Kidney capillary endothelial cell (primary cell): ENCODE results near the gene CTNNBL1.
"Not testable (repeated sequence)": the region's sequence is repeated elsewhere in the genome, so short reads cannot be mapped to it uniquely, and the experiment has no call there.

Experiments
- DNase-seq: peaks from one replicate; pipeline ENCODE4 v3.0.0-alpha.2; 2018; ENCODE audit warnings: low spot score

The CTNNBL1 gene

DNA sequence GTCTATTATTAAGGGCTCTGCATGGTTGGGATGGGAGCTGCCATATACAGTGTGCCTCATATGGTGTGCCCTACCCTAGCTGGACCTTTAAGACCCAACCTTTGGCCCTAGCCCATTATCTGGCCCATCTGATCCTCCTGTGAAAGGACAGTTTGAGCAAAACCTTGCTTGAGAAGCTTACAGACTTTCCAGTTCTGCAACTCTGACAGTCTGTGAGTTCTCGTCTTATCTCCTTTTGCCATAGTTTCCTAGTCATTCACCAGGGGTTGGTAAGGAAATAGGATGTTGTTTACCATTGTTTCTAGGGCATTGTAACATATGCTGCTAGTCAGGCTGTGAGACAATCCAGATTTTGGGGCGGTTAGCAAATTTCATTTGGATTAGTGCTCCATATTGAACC lies 17.2 kb downstream of the CTNNBL1 start:
- no peak for DNase-seq

DNA sequence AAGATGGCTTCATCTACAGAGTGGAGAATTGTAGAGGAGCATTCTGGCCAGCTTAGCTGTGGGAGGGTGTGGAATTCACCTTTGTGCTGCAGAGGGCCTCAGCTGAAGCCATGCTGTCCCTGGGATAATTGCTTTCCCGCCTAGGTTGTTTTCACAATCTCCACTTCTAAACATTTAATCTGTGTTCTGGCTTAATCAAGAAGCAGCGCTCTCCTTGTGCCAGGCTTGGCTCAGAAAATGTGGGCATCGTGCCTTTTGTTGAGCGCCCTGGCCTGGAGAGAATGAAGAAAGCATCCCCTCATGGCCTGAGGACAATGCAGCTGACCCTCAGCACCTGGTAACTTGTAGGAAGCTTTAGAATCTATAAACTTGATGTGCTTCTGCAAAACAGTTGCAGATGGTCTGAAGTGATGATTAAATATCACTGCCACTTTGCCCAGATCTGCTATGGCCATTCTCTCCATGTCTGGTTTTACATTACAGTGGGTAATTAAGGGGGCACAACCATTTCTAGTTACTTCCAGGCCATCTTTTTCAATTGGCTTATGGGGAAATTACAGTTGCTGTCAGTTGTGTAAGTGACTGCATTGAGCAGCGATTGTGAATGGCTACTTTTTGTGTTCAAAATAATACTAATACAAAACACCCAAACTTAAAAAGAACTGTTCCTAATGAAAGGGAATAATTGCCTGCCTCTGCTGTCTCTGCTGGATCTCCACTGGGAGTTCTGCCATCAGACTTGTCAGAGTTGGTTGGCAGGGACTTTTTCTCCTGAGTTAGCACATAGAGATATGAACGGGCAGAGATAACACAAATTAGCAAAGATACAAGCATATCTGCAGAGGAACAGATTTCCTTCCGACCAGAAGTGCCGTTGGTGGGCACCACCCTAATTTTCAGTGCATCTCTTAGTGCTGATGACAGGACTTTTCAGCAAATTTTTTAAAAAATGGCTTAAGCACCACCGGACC lies 18.4 kb downstream of the CTNNBL1 start:
- no peak for DNase-seq

DNA sequence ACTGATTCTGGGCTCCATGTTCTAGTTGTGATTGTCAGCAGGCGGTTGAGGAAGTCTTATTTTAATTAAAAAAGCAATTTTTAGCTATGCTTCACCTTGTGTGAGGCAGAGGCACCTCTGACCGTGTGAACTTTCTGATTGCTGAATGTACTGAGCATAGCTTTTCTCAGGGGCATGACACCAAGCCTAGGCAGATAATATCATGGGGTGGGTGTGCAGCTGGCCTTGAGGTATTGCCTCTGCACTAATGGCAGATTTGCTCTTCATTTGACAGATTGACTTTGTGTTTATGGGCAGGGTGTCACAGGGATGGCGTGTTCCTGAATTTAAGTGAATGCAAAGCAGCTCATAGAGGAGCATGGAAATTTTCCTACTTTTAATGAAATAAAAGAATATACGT lies 19.6 kb downstream of the CTNNBL1 start:
- DNase-seq: no peak

DNA sequence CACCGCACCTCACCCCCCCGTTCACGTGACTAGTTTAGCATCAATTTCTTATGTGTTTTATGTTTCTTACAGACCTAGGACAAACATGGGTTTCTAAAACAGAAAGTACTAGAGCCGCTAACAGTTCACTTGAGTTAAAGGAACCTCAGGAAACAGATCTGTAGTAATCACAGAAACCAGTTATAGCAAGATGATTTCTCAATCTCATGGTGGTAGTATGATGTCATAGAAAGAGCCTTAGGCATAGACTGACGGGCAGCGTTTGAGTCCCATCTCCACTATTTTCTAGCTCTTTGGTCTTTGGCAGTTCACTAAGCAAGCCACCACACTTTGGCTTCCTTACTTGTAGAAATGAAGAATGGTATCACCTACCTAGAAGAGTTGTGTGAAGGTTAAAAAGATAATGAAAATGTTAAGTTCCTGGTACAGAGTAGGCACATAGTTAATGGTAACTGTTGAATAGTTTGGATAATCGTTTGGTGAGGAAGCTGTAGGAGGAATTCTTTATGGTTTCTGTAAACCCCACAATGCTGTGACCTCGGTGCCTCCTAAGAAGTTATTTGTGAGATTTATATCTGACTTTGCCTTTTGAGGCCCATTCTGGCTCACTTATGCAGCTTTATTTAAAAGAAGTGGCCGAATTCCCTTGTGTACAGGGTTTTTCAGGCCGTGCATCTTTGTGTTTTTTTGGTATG lies 21.3 kb downstream of the CTNNBL1 start:
- DNase-seq: no peak

DNA sequence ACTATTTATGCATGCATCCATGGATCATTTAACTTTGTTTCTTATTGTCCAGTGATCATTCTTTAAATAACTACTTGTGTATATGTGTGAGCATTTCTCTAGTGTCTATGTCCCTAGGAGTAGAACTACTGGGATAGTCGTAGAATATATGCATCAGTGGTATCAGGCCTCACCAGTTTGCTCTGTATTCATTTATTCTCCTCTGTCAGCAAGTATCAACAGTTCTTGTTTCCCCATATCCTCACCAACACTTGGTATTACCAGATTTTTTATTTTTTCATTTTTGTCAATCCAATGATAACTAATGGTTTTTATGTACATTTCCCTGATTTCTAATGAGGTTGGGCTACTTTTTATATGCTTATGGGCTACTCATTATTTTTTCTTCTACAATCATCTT lies 27.9 kb downstream of the CTNNBL1 start:
- no peak for DNase-seq

DNA sequence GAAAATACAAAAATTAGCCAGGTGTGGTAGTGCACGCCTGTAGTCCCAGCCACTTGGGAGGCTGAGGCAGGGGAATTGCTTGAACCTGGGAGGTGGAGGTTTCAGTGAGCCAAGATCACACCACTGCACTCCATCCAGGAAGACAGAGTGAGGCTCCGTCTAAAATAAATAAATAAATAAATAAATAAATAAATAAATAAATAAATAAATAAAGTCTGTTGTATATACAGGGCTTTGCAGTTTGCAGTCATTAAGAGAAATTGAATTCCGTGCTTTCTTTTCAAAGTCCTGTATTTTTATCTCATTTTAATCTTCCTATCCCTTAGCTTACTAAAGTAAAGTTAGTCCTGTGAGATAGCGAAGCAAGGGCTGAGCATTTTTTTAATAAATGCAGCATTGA lies 28.5 kb downstream of the CTNNBL1 start:
- DNase-seq: not testable (repeated sequence)

DNA sequence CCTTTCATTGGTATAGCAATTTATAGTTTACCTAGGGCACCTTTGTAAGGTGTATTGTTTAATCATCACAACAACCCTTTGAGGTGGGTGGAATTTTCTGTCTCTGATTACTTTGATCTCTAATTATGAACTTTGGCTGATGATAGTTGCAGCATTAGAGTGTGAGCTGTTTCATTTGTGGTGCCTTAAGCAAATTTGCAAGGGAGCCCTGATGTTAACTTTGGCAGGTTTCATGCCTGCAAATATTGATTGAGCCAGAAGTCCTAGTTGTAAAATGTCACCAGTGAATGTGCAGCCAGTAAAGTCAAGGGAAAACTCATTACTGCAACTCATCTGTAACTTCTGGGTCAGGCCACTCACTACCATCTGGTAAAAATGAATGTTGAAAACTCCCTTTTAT lies 29.8 kb downstream of the CTNNBL1 start:
- no peak for DNase-seq

DNA sequence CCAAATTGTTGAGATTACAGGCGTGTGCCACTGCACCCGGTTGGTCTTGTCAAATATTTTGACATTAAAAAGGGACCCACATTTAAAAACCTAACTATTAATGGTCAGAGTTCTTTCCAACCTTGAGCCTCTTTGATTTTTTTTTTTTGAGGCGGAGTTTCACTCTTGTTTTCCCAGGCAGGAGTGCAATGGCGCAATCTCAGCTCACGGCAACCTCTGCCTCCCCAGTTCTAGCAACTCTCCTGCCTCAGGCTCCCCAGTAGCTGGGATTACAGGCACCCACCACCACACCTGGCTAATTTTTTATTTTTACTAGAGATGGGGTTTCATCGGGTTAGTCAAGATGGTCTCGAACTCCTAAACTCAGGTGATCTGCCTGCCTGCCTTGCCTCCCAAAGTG lies 31.3 kb downstream of the CTNNBL1 start:
- DNase-seq: no peak

DNA sequence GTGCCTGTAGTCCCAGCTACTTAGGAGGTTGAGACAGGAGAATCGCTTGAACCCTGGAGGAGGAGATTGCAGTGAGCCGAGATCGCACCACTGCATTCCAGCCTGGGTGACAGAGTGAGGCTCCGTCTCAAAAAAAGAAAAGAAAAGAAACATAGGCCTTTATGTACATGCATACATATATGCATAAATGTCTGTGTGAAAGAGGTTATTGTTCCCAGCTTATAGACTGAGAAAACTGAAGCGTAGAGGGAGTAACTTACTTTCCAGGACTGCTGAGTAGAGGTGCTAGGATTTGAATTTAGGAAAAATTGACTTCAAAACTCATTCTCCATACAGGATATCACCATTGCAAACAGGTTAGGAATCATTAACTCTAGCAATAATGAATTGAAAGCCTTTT lies 32.0 kb downstream of the CTNNBL1 start:
- no peak for DNase-seq

DNA sequence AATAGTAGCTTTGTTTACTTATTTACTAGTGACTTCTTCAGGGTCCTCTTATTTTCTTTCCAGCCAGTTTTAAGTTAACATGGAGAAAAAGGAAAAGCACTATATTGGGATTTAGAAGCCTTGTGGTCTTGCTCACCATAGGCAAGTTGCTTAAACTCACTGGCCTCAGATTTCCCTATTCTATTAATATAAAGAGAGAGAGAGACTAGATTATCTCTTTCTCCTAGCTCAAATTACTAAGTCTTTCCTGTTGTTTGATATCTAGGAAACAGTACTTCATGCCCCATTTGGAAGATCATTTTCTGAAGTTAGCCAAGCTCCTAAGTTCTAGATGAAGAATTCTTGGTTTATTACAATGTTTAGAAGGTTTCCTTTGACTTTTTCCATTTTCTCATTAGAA lies 32.5 kb downstream of the CTNNBL1 start:
- no peak for DNase-seq

DNA sequence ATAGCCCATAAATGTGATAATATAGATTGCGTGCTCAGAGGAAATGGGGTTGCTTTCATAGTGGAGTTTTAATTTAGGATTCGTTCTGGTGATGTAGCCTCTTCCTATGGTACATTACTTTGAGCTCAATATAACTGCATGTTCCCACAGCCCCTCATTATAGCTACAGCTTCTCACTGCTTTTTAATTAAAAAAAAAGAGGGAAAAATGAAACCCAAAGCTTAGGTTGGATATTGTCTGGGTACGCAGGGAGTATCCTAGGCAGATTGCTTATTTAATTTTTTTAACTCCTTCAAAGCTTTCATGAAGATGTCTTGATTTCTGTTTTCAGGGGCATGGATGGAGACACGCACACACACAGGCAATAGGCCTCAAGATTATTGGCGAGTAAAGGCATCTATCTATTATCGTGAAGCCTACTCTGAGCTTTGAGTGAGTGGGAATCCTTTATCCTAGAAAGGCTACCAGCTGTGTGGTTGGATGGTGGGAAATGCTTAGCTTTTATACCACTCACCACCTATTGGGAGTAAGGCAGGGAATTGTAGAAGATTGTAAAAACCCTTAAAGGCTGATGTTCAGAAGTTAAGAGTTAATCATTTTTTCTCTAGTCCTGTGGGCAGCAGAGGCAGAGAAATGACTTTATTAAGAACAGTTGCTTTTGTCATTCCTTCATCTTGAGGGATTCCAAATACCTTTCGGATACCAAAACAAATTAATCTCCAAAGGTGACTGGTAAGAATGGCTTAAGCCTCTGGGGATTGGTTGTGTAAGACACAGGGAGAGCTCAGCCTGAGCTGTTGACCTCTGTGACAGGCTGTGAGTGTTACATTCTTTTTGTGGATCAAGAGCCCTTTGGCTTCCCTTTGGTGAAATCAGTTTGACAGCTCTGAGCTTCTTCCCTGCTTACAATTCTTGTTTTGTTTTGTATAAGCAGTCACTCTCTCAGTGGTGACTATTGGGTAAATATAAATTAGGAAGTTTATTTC lies 33.4 kb downstream of the CTNNBL1 start:
- DNase-seq: no peak

DNA sequence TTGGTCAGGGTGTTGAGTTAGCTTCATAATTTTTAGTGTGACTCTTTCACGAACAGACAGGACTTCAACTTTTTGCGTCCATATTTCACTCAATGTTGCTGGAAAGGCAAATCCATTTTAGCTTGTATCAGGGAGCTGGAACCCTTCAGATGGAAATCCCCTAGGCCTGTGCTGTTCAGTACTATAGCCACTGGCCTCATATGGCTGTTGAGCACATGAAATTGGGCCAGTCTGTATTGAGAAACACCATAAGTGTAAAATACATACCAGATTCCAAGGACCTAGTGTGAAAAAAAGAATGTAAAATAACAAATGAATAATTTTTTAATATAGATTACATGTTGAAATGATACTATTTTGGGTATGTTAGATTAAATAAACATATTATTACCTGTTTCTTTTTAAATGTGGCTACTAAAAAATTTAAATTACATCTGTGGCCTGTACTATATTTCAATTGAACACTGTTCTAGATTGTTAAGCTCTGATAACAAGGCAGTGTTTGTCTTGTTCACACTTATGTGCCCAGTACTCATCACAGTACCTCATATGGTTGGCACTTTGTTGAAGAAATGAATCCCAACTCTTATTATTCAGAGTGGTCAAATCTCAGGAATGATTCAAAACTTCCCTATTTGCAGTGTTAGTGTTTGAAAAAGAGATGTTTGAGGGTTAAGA lies 34.3 kb downstream of the CTNNBL1 start:
- no peak for DNase-seq

DNA sequence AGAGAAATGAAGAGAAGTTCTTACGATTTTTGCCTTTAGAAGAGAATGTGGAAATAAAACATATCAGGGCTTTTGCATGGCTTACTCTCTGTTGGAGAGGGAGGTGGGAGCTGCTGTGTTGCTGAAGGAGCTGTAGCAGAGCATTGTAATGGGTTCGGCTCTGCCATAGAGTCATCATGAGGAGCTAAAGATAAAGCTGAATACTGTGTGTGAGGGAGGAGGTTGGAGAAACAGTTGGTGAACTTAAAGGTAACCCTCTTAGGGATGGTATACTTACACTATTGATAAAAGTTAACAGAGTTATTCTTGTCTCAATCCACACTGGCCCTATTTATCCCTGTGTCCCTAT lies 34.8 kb downstream of the CTNNBL1 start:
- no peak for DNase-seq

DNA sequence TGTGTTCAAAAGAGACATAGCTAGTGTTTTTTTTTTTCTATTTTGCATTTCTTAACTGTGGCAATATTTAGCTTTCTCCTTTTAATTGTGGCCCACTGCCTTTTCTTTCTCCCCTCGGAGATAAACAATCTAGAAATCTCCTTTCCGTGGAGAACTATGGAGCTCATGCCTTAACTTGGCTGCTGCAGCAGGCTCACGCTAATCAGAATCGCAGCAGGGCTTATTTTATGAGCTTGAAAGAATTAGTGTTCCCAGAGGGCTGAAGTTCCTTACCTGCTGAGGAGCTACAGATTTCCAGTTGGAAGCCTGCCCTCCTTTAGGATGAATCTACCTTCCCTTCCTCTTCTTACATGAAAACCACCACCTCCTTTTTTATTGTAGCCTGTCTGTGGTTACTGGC lies 35.6 kb downstream of the CTNNBL1 start:
- DNase-seq: no peak

DNA sequence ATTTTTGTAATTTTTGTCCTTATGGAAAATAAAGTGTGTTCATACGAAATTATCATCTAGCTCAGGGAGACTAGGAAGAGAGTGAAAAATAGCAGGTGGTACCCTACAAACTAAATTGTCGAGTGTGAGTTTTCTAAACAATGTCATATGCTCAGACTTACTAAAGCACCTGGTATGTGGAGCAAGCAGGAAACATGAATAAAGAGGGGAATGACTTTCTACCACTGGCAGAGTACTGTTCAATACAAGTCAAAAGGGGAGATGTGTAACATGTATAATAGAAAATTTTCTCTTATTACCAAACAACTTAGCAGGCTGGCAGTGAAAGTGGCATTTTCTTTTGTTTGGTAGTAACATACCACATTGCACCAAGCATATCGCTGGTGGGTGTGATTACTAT lies 36.1 kb downstream of the CTNNBL1 start:
- DNase-seq: no peak

DNA sequence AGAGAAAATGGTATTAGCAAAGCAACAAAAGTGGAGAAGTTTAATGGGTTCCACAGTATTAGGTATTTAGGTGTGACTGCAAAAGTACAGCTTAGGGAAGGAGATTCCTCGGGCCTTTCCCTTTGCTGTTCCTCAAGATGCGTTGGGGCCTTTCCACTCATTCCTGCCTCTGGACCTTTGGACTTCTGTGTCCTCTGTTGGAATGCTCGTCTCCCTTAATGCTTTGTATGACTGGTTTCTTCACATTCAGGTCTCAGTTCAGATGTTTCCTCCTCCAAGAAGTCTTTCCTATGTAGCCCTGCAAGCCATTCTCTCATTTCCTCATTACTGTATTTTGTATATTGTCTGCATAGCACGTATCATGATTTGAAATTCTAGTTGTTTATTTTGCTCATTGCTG lies 39.6 kb downstream of the CTNNBL1 start:
- no peak for DNase-seq

DNA sequence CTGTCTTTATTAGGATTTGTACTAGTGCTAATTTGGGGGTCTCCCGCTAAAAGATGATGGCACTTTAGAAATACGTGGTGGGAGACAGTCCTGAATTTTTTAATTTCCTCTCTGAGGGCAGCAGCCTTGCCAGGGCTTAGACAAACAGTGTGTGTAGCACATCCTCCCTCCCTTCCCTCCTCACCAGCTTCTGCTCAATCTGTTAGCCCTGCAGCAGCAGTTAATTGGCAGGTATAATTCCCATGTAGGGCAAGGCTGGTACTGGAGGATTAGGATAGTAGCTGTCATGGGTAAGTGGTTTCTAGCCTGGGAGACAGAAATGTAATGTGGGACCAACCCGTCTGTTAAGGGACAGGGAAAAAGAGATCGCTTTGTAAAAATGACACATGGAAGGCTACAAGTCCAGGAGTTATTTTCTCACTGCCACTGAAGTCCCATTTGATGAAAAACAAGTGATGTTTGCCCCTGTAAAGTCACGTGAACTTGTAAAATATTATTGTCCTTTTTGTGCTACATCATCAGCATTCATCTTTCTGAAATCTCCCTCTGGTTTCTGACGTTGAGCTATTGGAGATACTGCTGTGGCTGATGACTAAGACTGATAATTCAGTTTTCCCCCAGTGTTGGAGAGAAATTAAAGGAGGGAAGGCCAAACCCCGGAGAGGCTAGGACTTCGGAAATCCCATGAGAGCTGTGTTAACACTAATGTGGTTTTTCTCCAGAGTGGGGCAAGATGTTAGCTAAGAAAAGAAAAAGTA lies 40.6 kb downstream of the CTNNBL1 start:
- no peak for DNase-seq

DNA sequence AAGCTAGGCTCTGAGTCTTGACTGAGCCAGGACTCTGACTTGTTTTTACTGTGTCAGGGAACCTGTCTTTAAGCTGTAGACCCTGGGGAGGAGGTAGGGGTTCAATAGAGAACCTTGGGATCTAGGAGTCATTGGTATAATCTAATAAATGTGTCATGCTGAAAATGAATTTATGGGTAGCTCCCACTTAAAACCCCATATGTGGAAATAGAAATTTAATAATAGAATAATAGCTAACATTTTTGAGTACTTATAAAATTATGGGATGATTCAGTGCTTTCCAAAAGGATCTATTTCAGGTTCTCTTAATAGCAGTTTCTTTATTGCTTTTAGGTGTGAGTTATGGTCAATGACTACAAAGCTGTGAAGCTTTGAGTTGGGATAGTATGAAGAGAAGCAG lies 41.7 kb downstream of the CTNNBL1 start:
- no peak for DNase-seq

DNA sequence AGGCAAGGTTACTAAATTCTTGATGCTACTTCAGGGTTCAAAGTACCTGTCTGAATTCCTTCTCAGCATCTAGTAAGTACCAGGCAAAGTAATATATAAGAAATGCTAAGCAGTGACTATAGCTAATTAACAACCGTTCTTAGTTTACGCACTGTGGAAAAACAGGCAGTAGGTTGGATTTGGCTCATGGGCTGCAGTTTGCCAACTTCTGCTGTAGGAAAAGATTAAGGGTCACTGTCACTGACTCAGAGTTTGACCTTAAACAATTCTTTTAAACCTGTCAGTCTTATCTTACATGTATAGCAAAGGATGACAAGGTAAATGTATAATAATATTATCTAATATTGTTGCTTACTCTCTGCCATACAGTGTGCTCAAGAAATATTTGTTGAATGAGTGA lies 42.3 kb downstream of the CTNNBL1 start:
- DNase-seq: no peak

DNA sequence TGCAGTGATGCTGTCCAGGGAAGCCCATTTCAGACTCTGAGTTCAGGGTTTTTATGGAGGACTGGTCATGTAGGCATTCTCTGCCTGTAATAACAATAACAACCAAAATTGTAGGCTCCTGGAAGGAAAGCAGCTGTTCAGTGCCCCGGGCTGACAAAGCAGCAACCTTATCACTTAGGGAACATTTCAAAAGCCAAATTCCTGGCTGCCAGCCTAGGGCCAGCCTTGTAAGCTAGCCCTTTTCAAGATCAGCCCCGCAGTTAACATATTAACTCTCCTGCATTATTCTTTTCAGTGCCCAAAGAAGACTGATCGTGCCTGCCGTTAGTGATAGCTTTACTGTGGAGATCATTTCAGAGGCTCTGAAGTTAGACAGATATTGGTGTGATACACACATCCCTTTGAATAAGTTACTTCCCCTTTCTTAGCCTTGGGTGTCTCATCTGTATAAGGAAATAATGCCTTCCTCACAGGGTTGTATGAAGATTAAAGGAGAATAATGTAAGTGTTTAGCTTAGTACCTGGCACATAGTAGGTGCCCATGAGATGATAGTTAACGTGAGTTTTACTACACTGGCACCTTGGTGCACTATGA lies 44.1 kb downstream of the CTNNBL1 start:
- no peak for DNase-seq

DNA sequence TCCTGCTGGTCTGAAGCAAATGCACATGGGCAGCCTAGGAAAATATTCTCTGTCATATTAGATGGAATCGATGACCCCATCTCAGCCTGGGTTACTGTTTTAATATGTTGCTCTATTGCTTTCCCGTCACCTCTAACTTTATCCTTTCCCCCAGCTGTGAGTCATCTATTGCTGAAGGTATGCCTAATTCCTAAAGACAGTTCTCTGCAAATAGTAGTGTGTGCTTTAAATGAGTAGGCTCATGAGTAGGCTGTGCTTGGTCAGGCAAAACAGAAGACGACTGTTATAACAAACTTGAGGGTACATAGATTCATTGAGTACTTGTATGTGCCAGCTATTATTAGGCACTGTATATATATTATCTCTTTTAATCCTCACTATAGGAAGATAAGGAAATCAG lies 47.2 kb downstream of the CTNNBL1 start:
- DNase-seq: no peak
